ENCODE data around the gene INPP1. TPM values are rescaled to one million over a fixed set of nuclear protein-coding genes. Genes with fewer than 3 reads are reported as not detected.

INPP1 gene
- total and polyA plus RNA-seq, 4 donors = 9.1 to 13.2 (median 12.4) TPM

DNA sequence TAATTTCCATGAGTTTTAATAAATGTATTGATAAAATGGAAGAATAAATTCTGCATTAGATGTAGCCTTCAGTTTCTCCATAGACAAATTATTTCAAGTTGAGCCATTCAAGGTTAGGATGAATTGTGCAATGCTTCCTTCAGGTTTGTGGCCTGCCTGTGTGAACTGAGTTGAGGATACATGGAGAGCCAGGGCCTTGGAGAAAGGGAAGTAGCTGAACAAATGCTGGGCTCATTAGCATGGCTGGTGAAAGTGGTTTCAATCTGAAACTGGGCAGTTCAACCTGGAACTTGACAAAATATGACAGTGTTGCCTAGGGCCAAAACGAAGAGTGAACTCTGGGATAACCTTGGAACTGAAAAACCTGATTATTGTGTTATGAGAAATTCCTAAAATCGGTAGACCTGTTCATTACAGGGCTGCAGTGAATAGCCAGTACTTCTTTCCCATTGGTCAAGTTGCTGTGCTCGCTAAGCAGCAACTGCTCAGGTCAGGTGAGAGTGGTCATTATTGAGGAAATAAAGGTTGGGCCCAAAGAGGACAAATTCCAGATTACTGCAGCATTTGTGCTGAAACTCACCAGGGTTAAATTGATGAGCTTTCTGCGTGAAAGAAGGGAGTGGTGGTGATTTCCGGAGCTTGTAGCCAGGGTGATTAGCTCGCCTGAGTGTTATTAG is 12.7 kb downstream of the INPP1 start:
- TF ChIP-seq RXRA (IDR thresholded peaks at IDR 0.05) = peak; percentile 34 to 38
- TF ChIP-seq FOXA1 (IDR thresholded peaks at IDR 0.05) = no peak
- TF ChIP-seq, protein P1, sequence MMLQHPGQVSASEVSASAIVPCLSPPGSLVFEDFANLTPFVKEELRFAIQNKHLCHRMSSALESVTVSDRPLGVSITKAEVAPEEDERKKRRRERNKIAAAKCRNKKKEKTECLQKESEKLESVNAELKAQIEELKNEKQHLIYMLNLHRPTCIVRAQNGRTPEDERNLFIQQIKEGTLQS (IDR thresholded peaks at IDR 0.05) = no peak
- no peak for TF ChIP-seq RAD21 (IDR thresholded peaks at IDR 0.05)
- TF ChIP-seq, protein P2, sequence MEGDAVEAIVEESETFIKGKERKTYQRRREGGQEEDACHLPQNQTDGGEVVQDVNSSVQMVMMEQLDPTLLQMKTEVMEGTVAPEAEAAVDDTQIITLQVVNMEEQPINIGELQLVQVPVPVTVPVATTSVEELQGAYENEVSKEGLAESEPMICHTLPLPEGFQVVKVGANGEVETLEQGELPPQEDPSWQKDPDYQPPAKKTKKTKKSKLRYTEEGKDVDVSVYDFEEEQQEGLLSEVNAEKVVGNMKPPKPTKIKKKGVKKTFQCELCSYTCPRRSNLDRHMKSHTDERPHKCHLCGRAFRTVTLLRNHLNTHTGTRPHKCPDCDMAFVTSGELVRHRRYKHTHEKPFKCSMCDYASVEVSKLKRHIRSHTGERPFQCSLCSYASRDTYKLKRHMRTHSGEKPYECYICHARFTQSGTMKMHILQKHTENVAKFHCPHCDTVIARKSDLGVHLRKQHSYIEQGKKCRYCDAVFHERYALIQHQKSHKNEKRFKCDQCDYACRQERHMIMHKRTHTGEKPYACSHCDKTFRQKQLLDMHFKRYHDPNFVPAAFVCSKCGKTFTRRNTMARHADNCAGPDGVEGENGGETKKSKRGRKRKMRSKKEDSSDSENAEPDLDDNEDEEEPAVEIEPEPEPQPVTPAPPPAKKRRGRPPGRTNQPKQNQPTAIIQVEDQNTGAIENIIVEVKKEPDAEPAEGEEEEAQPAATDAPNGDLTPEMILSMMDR (IDR thresholded peaks at IDR 0.05; ENCODE audit: low read depth, low read length, missing input control) = no peak
- TF ChIP-seq, protein P3, sequence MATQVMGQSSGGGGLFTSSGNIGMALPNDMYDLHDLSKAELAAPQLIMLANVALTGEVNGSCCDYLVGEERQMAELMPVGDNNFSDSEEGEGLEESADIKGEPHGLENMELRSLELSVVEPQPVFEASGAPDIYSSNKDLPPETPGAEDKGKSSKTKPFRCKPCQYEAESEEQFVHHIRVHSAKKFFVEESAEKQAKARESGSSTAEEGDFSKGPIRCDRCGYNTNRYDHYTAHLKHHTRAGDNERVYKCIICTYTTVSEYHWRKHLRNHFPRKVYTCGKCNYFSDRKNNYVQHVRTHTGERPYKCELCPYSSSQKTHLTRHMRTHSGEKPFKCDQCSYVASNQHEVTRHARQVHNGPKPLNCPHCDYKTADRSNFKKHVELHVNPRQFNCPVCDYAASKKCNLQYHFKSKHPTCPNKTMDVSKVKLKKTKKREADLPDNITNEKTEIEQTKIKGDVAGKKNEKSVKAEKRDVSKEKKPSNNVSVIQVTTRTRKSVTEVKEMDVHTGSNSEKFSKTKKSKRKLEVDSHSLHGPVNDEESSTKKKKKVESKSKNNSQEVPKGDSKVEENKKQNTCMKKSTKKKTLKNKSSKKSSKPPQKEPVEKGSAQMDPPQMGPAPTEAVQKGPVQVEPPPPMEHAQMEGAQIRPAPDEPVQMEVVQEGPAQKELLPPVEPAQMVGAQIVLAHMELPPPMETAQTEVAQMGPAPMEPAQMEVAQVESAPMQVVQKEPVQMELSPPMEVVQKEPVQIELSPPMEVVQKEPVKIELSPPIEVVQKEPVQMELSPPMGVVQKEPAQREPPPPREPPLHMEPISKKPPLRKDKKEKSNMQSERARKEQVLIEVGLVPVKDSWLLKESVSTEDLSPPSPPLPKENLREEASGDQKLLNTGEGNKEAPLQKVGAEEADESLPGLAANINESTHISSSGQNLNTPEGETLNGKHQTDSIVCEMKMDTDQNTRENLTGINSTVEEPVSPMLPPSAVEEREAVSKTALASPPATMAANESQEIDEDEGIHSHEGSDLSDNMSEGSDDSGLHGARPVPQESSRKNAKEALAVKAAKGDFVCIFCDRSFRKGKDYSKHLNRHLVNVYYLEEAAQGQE (IDR thresholded peaks at IDR 0.05) = no peak
- no peak for TF ChIP-seq EGR1 (IDR thresholded peaks at IDR 0.05; ENCODE audit: low read depth in 2 of 2)
- TF ChIP-seq, protein P4, sequence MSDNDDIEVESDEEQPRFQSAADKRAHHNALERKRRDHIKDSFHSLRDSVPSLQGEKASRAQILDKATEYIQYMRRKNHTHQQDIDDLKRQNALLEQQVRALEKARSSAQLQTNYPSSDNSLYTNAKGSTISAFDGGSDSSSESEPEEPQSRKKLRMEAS (IDR thresholded peaks at IDR 0.05) = no peak
- TF ChIP-seq JUND (IDR thresholded peaks at IDR 0.05) = no peak
- no peak for TF ChIP-seq GABPA (IDR thresholded peaks at IDR 0.05 in 1 of 2, conservative IDR thresholded peaks at IDR 0.05 in 1 of 2)
- TF ChIP-seq HNF4G (IDR thresholded peaks at IDR 0.05) = no peak
- TF ChIP-seq TAF1 (conservative IDR thresholded peaks at IDR 0.05) = no peak
- TF ChIP-seq, protein P5, sequence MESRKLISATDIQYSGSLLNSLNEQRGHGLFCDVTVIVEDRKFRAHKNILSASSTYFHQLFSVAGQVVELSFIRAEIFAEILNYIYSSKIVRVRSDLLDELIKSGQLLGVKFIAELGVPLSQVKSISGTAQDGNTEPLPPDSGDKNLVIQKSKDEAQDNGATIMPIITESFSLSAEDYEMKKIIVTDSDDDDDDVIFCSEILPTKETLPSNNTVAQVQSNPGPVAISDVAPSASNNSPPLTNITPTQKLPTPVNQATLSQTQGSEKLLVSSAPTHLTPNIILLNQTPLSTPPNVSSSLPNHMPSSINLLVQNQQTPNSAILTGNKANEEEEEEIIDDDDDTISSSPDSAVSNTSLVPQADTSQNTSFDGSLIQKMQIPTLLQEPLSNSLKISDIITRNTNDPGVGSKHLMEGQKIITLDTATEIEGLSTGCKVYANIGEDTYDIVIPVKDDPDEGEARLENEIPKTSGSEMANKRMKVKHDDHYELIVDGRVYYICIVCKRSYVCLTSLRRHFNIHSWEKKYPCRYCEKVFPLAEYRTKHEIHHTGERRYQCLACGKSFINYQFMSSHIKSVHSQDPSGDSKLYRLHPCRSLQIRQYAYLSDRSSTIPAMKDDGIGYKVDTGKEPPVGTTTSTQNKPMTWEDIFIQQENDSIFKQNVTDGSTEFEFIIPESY (IDR thresholded peaks at IDR 0.05) = no peak
- no peak for TF ChIP-seq YY1 (IDR thresholded peaks at IDR 0.05)
- TF ChIP-seq NR2F2 (IDR thresholded peaks at IDR 0.05) = no peak
- no peak for TF ChIP-seq FOXA2 (IDR thresholded peaks at IDR 0.05)
- peak; percentile 45 for TF ChIP-seq SP1 (IDR thresholded peaks at IDR 0.05)
- peak; percentile 65 to 67 for TF ChIP-seq HNF4A (conservative IDR thresholded peaks at IDR 0.05)
- Histone ChIP-seq H3K9me3 (ENCODE audit: control insufficient read depth in 4 of 4, low read length in 3 of 4) (no peaks in the 10 kb centered on the region), H3K4me3 (ENCODE audit: low read depth in 1 of 3, low read length in 3 of 3) (no peak overlapping the region), H3K9ac (ENCODE audit: low read depth in 1 of 2, low read length in 2 of 2) (no peak overlapping the region), H3K36me3 (ENCODE audit: control insufficient read depth in 4 of 4, insufficient read depth in 3 of 4, low read depth in 1 of 4, low read length in 3 of 4) (peaks cover 0 to 2% (median 0%) of the 10 kb centered on the region in 4 donors), H3K27ac (ENCODE audit: low read depth in 1 of 2, low read length in 2 of 2) (peak overlapping the region; percentile 39 to 58), H3K27me3 (ENCODE audit: control insufficient read depth in 4 of 4, insufficient read depth in 4 of 4, low read length in 3 of 4) (no peaks in the 10 kb centered on the region), H3K4me1 (ENCODE audit: control insufficient read depth in 4 of 4, insufficient read depth in 4 of 4, low read length in 3 of 4) (peaks cover 15 to 54% (median 38%) of the 10 kb centered on the region in 4 donors)
- DNase-seq (ENCODE audit: low spot score) = no peak
- 42% methylated on average over 6 of the region's 6 CpGs for WGBS

Data from liver (tissue), 9 donors.